ENCODE measurements around the gene HTT-AS. TPM values are rescaled to one million over a fixed set of nuclear protein-coding genes. Genes with fewer than 3 reads are reported as not detected.
A peak's percentile ranks its signal among the peaks of the same experiment; 100 is the strongest.

HTT-AS gene
- total and polyA plus RNA-seq, 2 of the 13 experiments (the other 11 are each of a cell fraction or from before 2014, with no cell fraction given) = not detected

- TF ChIP-seq, protein P1, sequence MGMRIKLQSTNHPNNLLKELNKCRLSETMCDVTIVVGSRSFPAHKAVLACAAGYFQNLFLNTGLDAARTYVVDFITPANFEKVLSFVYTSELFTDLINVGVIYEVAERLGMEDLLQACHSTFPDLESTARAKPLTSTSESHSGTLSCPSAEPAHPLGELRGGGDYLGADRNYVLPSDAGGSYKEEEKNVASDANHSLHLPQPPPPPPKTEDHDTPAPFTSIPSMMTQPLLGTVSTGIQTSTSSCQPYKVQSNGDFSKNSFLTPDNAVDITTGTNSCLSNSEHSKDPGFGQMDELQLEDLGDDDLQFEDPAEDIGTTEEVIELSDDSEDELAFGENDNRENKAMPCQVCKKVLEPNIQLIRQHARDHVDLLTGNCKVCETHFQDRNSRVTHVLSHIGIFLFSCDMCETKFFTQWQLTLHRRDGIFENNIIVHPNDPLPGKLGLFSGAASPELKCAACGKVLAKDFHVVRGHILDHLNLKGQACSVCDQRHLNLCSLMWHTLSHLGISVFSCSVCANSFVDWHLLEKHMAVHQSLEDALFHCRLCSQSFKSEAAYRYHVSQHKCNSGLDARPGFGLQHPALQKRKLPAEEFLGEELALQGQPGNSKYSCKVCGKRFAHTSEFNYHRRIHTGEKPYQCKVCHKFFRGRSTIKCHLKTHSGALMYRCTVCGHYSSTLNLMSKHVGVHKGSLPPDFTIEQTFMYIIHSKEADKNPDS (CRISPR knock-in tag; IDR thresholded peaks at IDR 0.05) = peak; percentile 55; the same call in 1 of the 2 replicates
- TF ChIP-seq ZNF777 (CRISPR knock-in tag; IDR thresholded peaks at IDR 0.05) (peak; percentile 86), ZSCAN9 (CRISPR knock-in tag; IDR thresholded peaks at IDR 0.05; ENCODE audit: borderline replicate concordance) (no peak; the same call in 1 of the 2 replicates), ZNF510 (CRISPR knock-in tag; IDR thresholded peaks at IDR 0.05; ENCODE audit: low read depth) (no peak; the same call in 1 of the 2 replicates), RBAK (CRISPR knock-in tag; IDR thresholded peaks at IDR 0.05) (no peak), KDM3A (CRISPR knock-in tag; IDR thresholded peaks at IDR 0.05; ENCODE audit: low read depth) (0 out of 2 replicates have a peak, but pooled peaks have one; percentile 70), GMEB1 (CRISPR knock-in tag; IDR thresholded peaks at IDR 0.05; ENCODE audit: borderline replicate concordance) (no peak), SMAD1 (CRISPR knock-in tag; IDR thresholded peaks at IDR 0.05; ENCODE audit: borderline replicate concordance, low read depth) (no peak; the same call in 1 of the 2 replicates), SIN3A (IDR thresholded peaks at IDR 0.05; ENCODE audit: borderline replicate concordance, low read depth, low read length) (no peak), JDP2 (CRISPR knock-in tag; IDR thresholded peaks at IDR 0.05; ENCODE audit: borderline replicate concordance) (no peak), ATM (IDR thresholded peaks at IDR 0.05; ENCODE audit: borderline replicate concordance) (no peak), KDM6A (CRISPR knock-in tag; IDR thresholded peaks at IDR 0.05; ENCODE audit: low read depth) (peak; percentile 41; the same call in 1 of the 2 replicates), REL (CRISPR knock-in tag; conservative IDR thresholded peaks at IDR 0.05) (no peak), EHMT2 (IDR thresholded peaks at IDR 0.05; ENCODE audit: borderline replicate concordance, low read depth, low read length) (no peak), MTA1 (CRISPR knock-in tag; IDR thresholded peaks at IDR 0.05; ENCODE audit: borderline replicate concordance) (peak; percentile 63; the same call in 1 of the 2 replicates)
- TF ChIP-seq, protein P2, sequence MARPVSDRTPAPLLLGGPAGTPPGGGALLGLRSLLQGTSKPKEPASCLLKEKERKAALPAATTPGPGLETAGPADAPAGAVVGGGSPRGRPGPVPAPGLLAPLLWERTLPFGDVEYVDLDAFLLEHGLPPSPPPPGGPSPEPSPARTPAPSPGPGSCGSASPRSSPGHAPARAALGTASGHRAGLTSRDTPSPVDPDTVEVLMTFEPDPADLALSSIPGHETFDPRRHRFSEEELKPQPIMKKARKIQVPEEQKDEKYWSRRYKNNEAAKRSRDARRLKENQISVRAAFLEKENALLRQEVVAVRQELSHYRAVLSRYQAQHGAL (CRISPR knock-in tag; IDR thresholded peaks at IDR 0.05; ENCODE audit: not compliant biosample characterization) = no peak
- TF ChIP-seq, protein P3, sequence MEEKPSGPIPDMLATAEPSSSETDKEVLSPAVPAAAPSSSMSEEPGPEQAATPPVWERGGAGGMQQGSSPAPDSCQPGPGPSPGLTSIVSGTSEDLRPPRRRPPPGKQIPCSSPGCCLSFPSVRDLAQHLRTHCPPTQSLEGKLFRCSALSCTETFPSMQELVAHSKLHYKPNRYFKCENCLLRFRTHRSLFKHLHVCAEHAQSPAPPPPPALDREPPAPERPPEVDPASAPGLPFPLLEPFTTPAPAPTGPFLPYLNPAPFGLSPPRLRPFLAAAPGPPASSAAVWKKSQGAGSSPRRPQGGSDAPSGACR (CRISPR knock-in tag; IDR thresholded peaks at IDR 0.05) = 0 out of 2 replicates have a peak, but pooled peaks have one; percentile 72
Measured at GRCh38 chr4:3073158-3074077, 920 bp downstream of the HTT-AS start (continued).
